Colonic mucosa (tissue), 4 donors: ENCODE data around the gene SLX4IP. TPM values are rescaled to one million over a fixed set of nuclear protein-coding genes. Genes with fewer than 3 reads are reported as not detected.
A peak's percentile ranks its signal among the peaks of the same experiment; 100 is the strongest.

Experiments
- DNase-seq: peaks from one replicate; pipeline ENCODE4 v3.0.0-alpha.2; 2020
- H3K27ac ChIP-seq: fragments of 200-600 bp; one replicate; pipeline ENCODE4 v1.8.0; 2021
- H3K27me3 ChIP-seq: fragments of 200-600 bp; one replicate; pipeline ENCODE4 v1.8.0; 2021
- H3K36me3 ChIP-seq: fragments of 200-600 bp; one replicate; pipeline ENCODE4 v1.8.0; 2021
- H3K4me1 ChIP-seq: fragments of 200-600 bp; one replicate; pipeline ENCODE4 v1.8.0; 2021; ENCODE audit warnings: mild to moderate bottlenecking
- H3K4me3 ChIP-seq: fragments of 200-600 bp; one replicate; pipeline ENCODE4 v1.8.0; 2021
- H3K9ac ChIP-seq, 2 donors: one replicate each; pipeline ENCODE4 v1.7.0; 2013; ENCODE audit warnings: control low read depth in 2 of 2, low read depth in 2 of 2, low read length in 2 of 2
- H3K9me3 ChIP-seq: fragments of 200-600 bp; one replicate; pipeline ENCODE4 v1.8.0; 2021
- intact Hi-C: fragments of 100-400 bp; cut with DNase I; formaldehyde crosslinking; loops from one replicate; pipeline ENCODE4 v1.14.1; 2022
- total RNA-seq, 2 donors: library from RNA; stranded (reverse); fragmentation: NEBNext Ultra II Directional in 1 of 2; extraction: Animal tissue kit (Norgen Biotek cat#: 25700) in 1 of 2; gene quantifications; one replicate each; pipeline ENCODE4 v1.2.1, GENCODE V29; 2021
- TF ChIP-seq, protein P1 (sequence below): fragments of 200-600 bp; IDR thresholded peaks from one replicate; pipeline ENCODE4 v1.8.0; 2022; ENCODE audit warnings: antibody characterized with exemption, mild to moderate bottlenecking
- donor health status: healthy.
- donor health status: DM: no; HTN: no; CAD: no.
- donor health status: DM: no; HTN: no; CAD: no.

The SLX4IP gene
- total RNA-seq, 2 donors from 2014 or later = 5.0 to 8.8 TPM

DNA sequence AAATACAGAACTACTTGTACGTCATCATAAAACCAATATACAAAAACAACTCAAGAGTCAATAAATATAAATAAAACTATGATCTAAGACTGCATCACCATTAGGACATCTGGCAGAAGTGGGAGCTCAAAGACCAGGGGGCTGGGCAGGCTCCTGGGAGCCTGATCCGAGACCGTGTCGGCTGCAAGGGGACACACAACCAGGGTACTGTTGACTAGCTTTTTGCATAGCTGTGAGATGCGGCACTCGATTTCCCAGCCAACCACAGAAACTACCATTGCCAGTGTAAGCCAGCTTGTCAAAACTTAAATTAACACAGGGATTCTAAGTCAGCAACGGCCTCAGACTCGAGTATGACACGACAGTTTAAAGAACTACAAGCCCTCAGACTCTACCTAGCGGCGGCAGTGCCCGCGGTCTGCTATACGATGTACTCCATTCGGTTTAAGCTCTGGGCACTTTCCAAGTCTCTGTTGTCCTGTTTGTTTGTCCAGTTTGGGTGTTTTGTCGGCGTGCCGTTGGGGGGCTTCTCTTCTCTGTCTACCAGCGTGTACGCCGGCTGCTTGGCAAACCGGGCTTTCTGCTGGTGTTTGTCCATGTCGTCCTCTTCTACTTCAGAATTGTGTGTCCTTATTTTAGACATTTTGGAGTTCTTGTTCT, 204.1 kb downstream of the SLX4IP start:
- peaks cover 33% of the 10 kb centered on the region for H3K36me3 ChIP-seq
- no peaks in the 10 kb centered on the region for H3K9me3 ChIP-seq
- DNase-seq = no peak
- no peaks in the 10 kb centered on the region for H3K27me3 ChIP-seq
- peaks cover 8% of the 10 kb centered on the region for H3K4me1 ChIP-seq
- intact Hi-C loops = no loop called here
- no peak overlapping the region for H3K27ac ChIP-seq
- TF ChIP-seq, protein P1, sequence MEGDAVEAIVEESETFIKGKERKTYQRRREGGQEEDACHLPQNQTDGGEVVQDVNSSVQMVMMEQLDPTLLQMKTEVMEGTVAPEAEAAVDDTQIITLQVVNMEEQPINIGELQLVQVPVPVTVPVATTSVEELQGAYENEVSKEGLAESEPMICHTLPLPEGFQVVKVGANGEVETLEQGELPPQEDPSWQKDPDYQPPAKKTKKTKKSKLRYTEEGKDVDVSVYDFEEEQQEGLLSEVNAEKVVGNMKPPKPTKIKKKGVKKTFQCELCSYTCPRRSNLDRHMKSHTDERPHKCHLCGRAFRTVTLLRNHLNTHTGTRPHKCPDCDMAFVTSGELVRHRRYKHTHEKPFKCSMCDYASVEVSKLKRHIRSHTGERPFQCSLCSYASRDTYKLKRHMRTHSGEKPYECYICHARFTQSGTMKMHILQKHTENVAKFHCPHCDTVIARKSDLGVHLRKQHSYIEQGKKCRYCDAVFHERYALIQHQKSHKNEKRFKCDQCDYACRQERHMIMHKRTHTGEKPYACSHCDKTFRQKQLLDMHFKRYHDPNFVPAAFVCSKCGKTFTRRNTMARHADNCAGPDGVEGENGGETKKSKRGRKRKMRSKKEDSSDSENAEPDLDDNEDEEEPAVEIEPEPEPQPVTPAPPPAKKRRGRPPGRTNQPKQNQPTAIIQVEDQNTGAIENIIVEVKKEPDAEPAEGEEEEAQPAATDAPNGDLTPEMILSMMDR = no peak
- H3K9ac ChIP-seq = no peak overlapping the region
- H3K4me3 ChIP-seq = no peak overlapping the region

DNA sequence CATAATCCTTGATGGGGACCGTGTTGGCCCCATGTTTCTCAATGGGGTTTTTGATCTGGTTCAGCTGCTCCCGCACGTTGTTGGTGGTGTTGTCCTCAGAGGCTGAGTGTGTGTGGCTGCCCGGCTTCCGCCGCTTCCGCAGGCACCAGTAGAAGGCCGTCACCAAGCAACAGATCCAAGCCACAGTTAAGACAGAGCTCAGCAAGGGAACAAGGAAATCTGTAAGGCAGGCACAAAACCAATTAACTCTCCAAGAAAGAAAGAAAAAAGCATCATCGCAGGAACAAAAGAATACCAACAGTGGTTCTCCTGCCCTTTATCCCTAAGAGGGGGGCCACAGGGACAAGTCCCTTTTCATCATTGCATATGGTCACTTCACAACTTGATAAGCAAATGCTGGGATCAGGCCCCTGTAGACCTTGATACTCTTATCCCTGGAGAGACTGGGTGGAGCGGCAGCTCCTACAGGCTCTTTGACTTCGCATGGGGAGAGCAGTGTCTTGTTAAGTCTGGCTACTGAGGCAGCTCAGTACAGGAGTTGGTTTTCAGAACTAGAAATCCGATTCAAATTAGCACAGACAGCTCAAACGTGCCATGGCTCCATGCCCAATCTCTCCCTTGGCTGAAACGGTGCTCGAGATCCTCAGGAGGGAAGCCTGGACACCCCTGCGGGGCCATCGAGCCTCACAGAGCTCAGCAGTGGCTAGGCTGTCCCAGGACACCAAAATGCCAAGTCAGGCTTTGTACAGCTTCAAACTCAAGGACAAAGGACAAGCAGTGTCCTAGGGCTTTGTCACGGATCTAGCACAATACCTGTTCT, 204.8 kb downstream of the SLX4IP start:
- H3K9me3 ChIP-seq = no peaks in the 10 kb centered on the region
- no peaks in the 10 kb centered on the region for H3K27me3 ChIP-seq
- peaks cover 33% of the 10 kb centered on the region for H3K36me3 ChIP-seq
- H3K9ac ChIP-seq = no peak overlapping the region
- intact Hi-C loops = no loop called here
- peak overlapping the region; percentile 13 for H3K27ac ChIP-seq
- H3K4me1 ChIP-seq = peaks cover 8% of the 10 kb centered on the region
- TF ChIP-seq, protein P1 = no peak
- DNase-seq = no peak
- no peak overlapping the region for H3K4me3 ChIP-seq

DNA sequence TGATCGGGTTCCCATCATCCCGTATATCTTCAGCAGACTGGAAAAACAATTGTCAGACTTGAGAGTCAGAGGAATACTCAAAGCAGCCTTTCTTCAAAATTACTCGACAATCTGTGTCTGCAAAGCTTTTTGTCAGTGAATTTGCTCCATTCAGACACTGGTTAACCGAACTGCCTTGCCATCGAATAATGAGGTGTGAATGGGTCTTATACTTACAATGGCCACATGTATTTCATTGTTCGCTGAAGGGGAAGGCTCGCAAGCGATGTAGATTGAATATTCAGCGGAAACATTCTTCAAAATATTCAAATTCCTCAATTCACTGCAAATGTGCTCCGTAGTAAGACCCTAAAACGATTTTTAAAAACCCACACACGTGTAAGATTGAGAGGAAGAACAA, 205.8 kb downstream of the SLX4IP start:
- Histone ChIP-seq H3K4me1 (peaks cover 8% of the 10 kb centered on the region), H3K9me3 (no peaks in the 10 kb centered on the region), H3K27ac (no peak overlapping the region), H3K4me3 (no peak overlapping the region), H3K27me3 (no peaks in the 10 kb centered on the region), H3K36me3 (peaks cover 33% of the 10 kb centered on the region), H3K9ac (no peak overlapping the region)
- TF ChIP-seq, protein P1 = no peak
- intact Hi-C loops = no loop called here
- DNase-seq = no peak

DNA sequence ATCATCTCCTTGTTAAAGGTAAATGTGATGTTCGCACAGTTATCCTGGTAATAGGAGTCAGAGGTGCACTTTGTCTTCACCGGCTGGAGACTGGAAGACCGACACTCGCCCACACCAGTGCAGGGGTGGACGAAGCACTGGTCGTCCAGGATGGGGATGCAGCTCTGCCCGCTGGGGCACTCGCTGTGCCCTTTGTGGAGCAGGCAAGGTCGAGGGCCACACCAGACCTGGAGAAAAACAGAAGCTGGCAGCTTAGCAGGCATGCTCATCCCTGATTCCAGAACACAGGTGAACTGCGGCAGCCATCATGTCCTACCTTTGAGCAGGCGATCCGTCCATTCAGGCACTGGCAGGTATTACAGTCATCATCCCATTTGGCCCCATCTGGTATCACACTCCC, 206.4 kb downstream of the SLX4IP start:
- Histone ChIP-seq H3K27ac (no peak overlapping the region), H3K9me3 (no peaks in the 10 kb centered on the region), H3K4me1 (peaks cover 8% of the 10 kb centered on the region), H3K36me3 (peaks cover 33% of the 10 kb centered on the region), H3K4me3 (no peak overlapping the region), H3K27me3 (no peaks in the 10 kb centered on the region), H3K9ac (no peak overlapping the region)
- TF ChIP-seq, protein P1 = no peak
- intact Hi-C loops = no loop called here
- DNase-seq = no peak

DNA sequence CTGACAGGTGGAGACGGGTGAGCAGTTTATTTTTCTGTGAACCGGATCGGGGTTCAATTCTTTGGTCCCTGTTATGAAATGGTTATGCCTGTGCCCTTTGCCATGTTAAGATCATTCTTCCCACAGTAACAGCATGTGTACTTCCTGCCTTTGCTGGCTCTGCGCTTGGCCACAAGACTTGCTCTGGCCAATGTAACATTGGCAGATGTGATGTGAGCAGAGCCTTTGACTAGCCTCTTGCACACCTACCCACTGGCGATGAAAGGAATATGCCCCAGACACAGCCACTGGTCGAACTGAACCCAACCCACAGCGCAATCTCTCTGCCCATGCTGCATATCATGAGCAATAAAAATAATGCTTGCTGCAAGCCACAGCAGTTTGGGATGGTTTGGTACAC, 206.8 kb downstream of the SLX4IP start:
- H3K4me3 ChIP-seq = no peak overlapping the region
- no peak for DNase-seq
- H3K9me3 ChIP-seq = no peaks in the 10 kb centered on the region
- peaks cover 33% of the 10 kb centered on the region for H3K36me3 ChIP-seq
- no peaks in the 10 kb centered on the region for H3K27me3 ChIP-seq
- H3K27ac ChIP-seq = no peak overlapping the region
- no peak overlapping the region for H3K9ac ChIP-seq
- intact Hi-C loops = no loop called here
- TF ChIP-seq, protein P1 = no peak
- peaks cover 7% of the 10 kb centered on the region for H3K4me1 ChIP-seq
